IMR-90 (cell line): ENCODE results near the gene ANKLE1. TPM values are rescaled to one million over a fixed set of nuclear protein-coding genes. Genes with fewer than 3 reads are reported as not detected.

ENCODE experiments used
- ATAC-seq: fragments of 200-7000 bp; cut with Tn5 transposase; 2 replicates; pipeline ENCODE4 v1.9.1; 2020; ENCODE audit warnings: low read depth, mild to moderate bottlenecking, moderate library complexity
- BruUV-seq: library from RNA; stranded (reverse); fragments of 400-500 nt; replicated peaks from 2 replicates; lab custom pipeline; 2021; lab: Mats Ljungman, UMichigan
- CTCF ChIA-PET: fragments of 300-600 bp; formaldehyde crosslinking; extraction: SDS; loops from one replicate; lab custom pipeline; 2021; ENCODE audit warnings: antibody characterized with exemption; lab: Yijun Ruan, JAX
- POLR2A ChIA-PET: fragments of 300-600 bp; sonication (Branson Sonifier 250); formaldehyde crosslinking; loops from one replicate; lab custom pipeline; 2022; ENCODE audit warnings: antibody characterized with exemption; ENCODE audit not compliant: unreplicated experiment; lab: Charles Lee
- DNase-seq: peaks from one replicate; pipeline ENCODE4 v3.0.0; 2013
- H2AFZ ChIP-seq: replicated peaks from 2 replicates; pipeline ENCODE3; 2013; ENCODE audit warnings: low read length, mild to moderate bottlenecking; ENCODE audit not compliant: poor library complexity
- H2AK5ac ChIP-seq: 2 replicates; pipeline ENCODE4 v1.6.1; 2013; ENCODE audit warnings: low read depth, low read length, inconsistent platforms
- H2AK9ac ChIP-seq: replicated peaks from 2 replicates; pipeline ENCODE3; 2013; ENCODE audit warnings: mild to moderate bottlenecking, low read depth, low read length, moderate library complexity; ENCODE audit not compliant: poor library complexity
- H2BK120ac ChIP-seq: 2 replicates; pipeline ENCODE4 v1.6.1; 2013; ENCODE audit warnings: low read depth, low read length, inconsistent platforms
- H2BK15ac ChIP-seq: 3 replicates; pipeline ENCODE4 v1.6.1; 2013; ENCODE audit warnings: low read depth, low read length, inconsistent platforms
- H2BK20ac ChIP-seq: 2 replicates; pipeline ENCODE4 v1.6.1; 2013; ENCODE audit warnings: low read depth, mild to moderate bottlenecking, inconsistent platforms, low read length, moderate library complexity
- H2BK5ac ChIP-seq: 2 replicates; pipeline ENCODE4 v1.6.1; 2013; ENCODE audit warnings: mild to moderate bottlenecking, low read depth, low read length, inconsistent platforms; ENCODE audit not compliant: poor library complexity, severe bottlenecking
- H3K14ac ChIP-seq: replicated peaks from 2 replicates; pipeline ENCODE4 v1.6.1; 2013; ENCODE audit warnings: low read depth, low read length, inconsistent platforms
- H3K18ac ChIP-seq: 2 replicates; pipeline ENCODE4 v1.6.1; 2013; ENCODE audit warnings: low read depth, low read length, control low read depth
- H3K23ac ChIP-seq: 2 replicates; pipeline ENCODE4 v1.6.1; 2013; ENCODE audit warnings: low read depth, low read length, inconsistent platforms
- H3K27ac ChIP-seq: 2 replicates; pipeline ENCODE4 v1.5.1; 2013; ENCODE audit warnings: mild to moderate bottlenecking, control low read depth, low read length; ENCODE audit not compliant: insufficient read depth
- H3K27me3 ChIP-seq: 2 replicates; pipeline ENCODE4 v1.6.1; 2013; ENCODE audit warnings: low read length; ENCODE audit not compliant: control insufficient read depth, insufficient read depth
- H3K36me3 ChIP-seq: 2 replicates; pipeline ENCODE4 v1.6.1; 2013; ENCODE audit warnings: low read length, mixed read lengths; ENCODE audit not compliant: control insufficient read depth, insufficient read depth
- H3K4ac ChIP-seq: 2 replicates; pipeline ENCODE4 v1.6.1; 2013; ENCODE audit warnings: low read depth, low read length, inconsistent platforms
- H3K4me1 ChIP-seq: 2 replicates; pipeline ENCODE4 v1.6.1; 2013; ENCODE audit warnings: low read length, mixed read lengths; ENCODE audit not compliant: control insufficient read depth, insufficient read depth
- H3K4me2 ChIP-seq: 2 replicates; pipeline ENCODE4 v1.6.1; 2013; ENCODE audit warnings: low read depth, mild to moderate bottlenecking, control low read depth, low read length, moderate library complexity
- H3K4me3 ChIP-seq: 2 replicates; pipeline ENCODE4 v1.5.1; 2013; ENCODE audit warnings: low read depth, mild to moderate bottlenecking, control low read depth, low read length, moderate library complexity; ENCODE audit not compliant: insufficient read depth
- H3K56ac ChIP-seq: 2 replicates; pipeline ENCODE4 v1.6.1; 2013; ENCODE audit warnings: low read length, inconsistent platforms; ENCODE audit not compliant: insufficient read depth; ENCODE audit errors: extremely low read depth
- H3K79me1 ChIP-seq, 2 experiments: 2 replicates each; pipeline ENCODE4 v1.6.1; 2013; ENCODE audit warnings: low read length in 2 of 2, inconsistent platforms in 1 of 2, low read depth in 1 of 2
- H3K9ac ChIP-seq: 2 replicates; pipeline ENCODE4 v1.6.1; 2013; ENCODE audit warnings: low read depth, low read length, control low read depth
- H3K9me1 ChIP-seq: 2 replicates; pipeline ENCODE4 v1.6.1; 2013; ENCODE audit warnings: low read length, inconsistent platforms; ENCODE audit not compliant: insufficient read depth
- H3K9me3 ChIP-seq: 2 replicates; pipeline ENCODE4 v1.6.1; 2013; ENCODE audit warnings: low read length; ENCODE audit not compliant: control insufficient read depth, insufficient read depth
- H4K20me1 ChIP-seq: 2 replicates; pipeline ENCODE4 v1.6.1; 2013; ENCODE audit warnings: low read length, inconsistent platforms; ENCODE audit not compliant: insufficient read depth
- H4K5ac ChIP-seq: 2 replicates; pipeline ENCODE4 v1.6.1; 2013; ENCODE audit warnings: mild to moderate bottlenecking, low read depth, low read length, control low read depth
- H4K8ac ChIP-seq, 2 experiments: 2 replicates each; pipeline ENCODE4 v1.6.1; 2013; ENCODE audit warnings: low read depth in 2 of 2, low read length in 2 of 2, control low read depth in 1 of 2, inconsistent platforms in 1 of 2
- H4K91ac ChIP-seq: 2 replicates; pipeline ENCODE4 v1.6.1; 2013; ENCODE audit warnings: low read depth, low read length, inconsistent platforms; ENCODE audit not compliant: insufficient read depth
- BHLHE40 ChIP-seq: fragments of 150-350 bp; IDR thresholded peaks from 2 replicates; pipeline ENCODE4 v1.6.1; 2016; ENCODE audit warnings: mild to moderate bottlenecking, low read depth, low read length
- CHD1 ChIP-seq: IDR thresholded peaks from 2 replicates; pipeline ENCODE4 v1.6.1; 2012; ENCODE audit warnings: low read depth, low read length, improper control_type of control experiment
- CTCF ChIP-seq: conservative IDR thresholded peaks from 2 replicates; pipeline ENCODE4 v1.5.1; 2012; ENCODE audit warnings: mild to moderate bottlenecking, low read depth, low read length, improper control_type of control experiment
- ELK1 ChIP-seq: fragments of 150-350 bp; IDR thresholded peaks from 2 replicates; pipeline ENCODE4 v1.6.1; 2016; ENCODE audit warnings: low read depth, mild to moderate bottlenecking, low read length, moderate library complexity, borderline replicate concordance
- FOS ChIP-seq: fragments of 150-350 bp; IDR thresholded peaks from 2 replicates; pipeline ENCODE4 v1.6.1; 2016; ENCODE audit warnings: low read depth, low read length
- MAFK ChIP-seq: IDR thresholded peaks from 2 replicates; pipeline ENCODE4 v1.6.1; 2012; ENCODE audit warnings: low read depth, low read length, improper control_type of control experiment
- MAZ ChIP-seq: IDR thresholded peaks from 2 replicates; pipeline ENCODE4 v1.6.1; 2012; ENCODE audit warnings: low read depth, mild to moderate bottlenecking, low read length, improper control_type of control experiment, moderate library complexity, borderline replicate concordance
- MXI1 ChIP-seq: IDR thresholded peaks from 2 replicates; pipeline ENCODE4 v1.6.1; 2012; ENCODE audit warnings: low read depth, mild to moderate bottlenecking, low read length, moderate library complexity, borderline replicate concordance
- NFE2L2 ChIP-seq: fragments of 150-350 bp; IDR thresholded peaks from 2 replicates; pipeline ENCODE4 v1.6.1; 2016; ENCODE audit warnings: low read depth, mild to moderate bottlenecking, low read length
- RAD21 ChIP-seq: IDR thresholded peaks from 2 replicates; pipeline ENCODE4 v1.6.1; 2012; ENCODE audit warnings: low read length, improper control_type of control experiment
- RCOR1 ChIP-seq: IDR thresholded peaks from 2 replicates; pipeline ENCODE4 v1.6.1; 2012; ENCODE audit warnings: mild to moderate bottlenecking, low read length, improper control_type of control experiment; ENCODE audit not compliant: insufficient replicate concordance
- RFX5 ChIP-seq: IDR thresholded peaks from 2 replicates; pipeline ENCODE4 v1.8.0; 2012; ENCODE audit warnings: low read depth, mild to moderate bottlenecking, low read length, moderate library complexity
- USF2 ChIP-seq: fragments of 150-350 bp; IDR thresholded peaks from 2 replicates; pipeline ENCODE4 v1.6.1; 2017; ENCODE audit warnings: mild to moderate bottlenecking, antibody characterized with exemption, low read length, low read depth
- WGBS, 2 experiments: methylation state at CpG; one replicate each; pipeline versions ENCODE4 v1.1.5 to v1.1.7; 2013; ENCODE audit warnings: missing lambda C conversion rate in 2 of 2; ENCODE audit not compliant: insufficient read length in 1 of 2; ENCODE audit errors: extremely low coverage in 2 of 2; 5-methylcytosine and 5-hydroxymethylcytosine counted together
- dilution Hi-C: fragments of 300-500 bp; cut with HindIII; formaldehyde crosslinking; loops from one replicate; pipeline ENCODE4 v1.14.3; 2018; ENCODE audit warnings: low sequenced_read_pairs; ENCODE audit not compliant: unreplicated experiment
- in situ Hi-C: fragments of 300-500 bp; cut with MboI; formaldehyde crosslinking; loops from 3 replicates; pipeline ENCODE4 v1.14.3; 2019; ENCODE audit warnings: low sequenced_read_pairs, inconsistent platforms, mixed read lengths
- intact Hi-C: fragments of 100-400 bp; cut with micrococcal nuclease; formaldehyde crosslinking; loops from 2 replicates; pipeline ENCODE4 v1.10.0; 2022
- polyA plus RNA-seq, 3 experiments: library from polyadenylated mRNA; depleted of rRNA; stranded (reverse); fragments of >200 nt; gene quantifications; 2 replicates each; pipeline ENCODE4 v1.2.3, GENCODE V29; 2012; ENCODE audit warnings: low replicate concordance in 1 of 3
- total RNA-seq: library from RNA; depleted of rRNA; stranded (reverse); fragments of >200 nt; gene quantifications from 2 replicates; pipeline ENCODE4 v1.2.3, GENCODE V29; 2012

ANKLE1 gene
- total and polyA plus RNA-seq, 2 of the 4 experiments (the other 2 are of a cell fraction): under 0.01 to 0.87 TPM

- Histone ChIP-seq H3K18ac (no peak overlapping the region), H2AK9ac (no peak overlapping the region), H3K9ac (no peak overlapping the region), H4K5ac (no peak overlapping the region), H2BK120ac (no peak overlapping the region), H3K27ac (no peak overlapping the region), H2AK5ac (no peak overlapping the region), H3K36me3 (peaks cover 11% of the 10 kb centered on the region), H3K9me1 (no peaks in the 10 kb centered on the region), H3K4me3 (no peak overlapping the region), H3K4me1 (no peaks in the 10 kb centered on the region), H3K23ac (no peak overlapping the region), H3K56ac (no peak overlapping the region), H4K20me1 (0 out of 2 replicates have a peak, but pooled peaks cover under 1% of the 10 kb centered on the region), H3K79me1 (peaks cover 0 to 7% of the 10 kb centered on the region in 2 experiments; a peak in 1 of 4 replicates), H3K9me3 (no peaks in the 10 kb centered on the region), H2AFZ (peak overlapping the region; percentile 33), H3K27me3 (no peaks in the 10 kb centered on the region), H2BK15ac (no peak overlapping the region), H2BK5ac (no peak overlapping the region), H2BK20ac (no peak overlapping the region), H3K14ac (no peak overlapping the region), H4K91ac (no peak overlapping the region), H3K4ac (no peak overlapping the region), H3K4me2 (no peak overlapping the region), H4K8ac (no peak overlapping the region)
- intact Hi-C loops (no loop called here), in situ Hi-C loops (no loop called here), dilution Hi-C loops (no loop called here)
- BruUV-seq: no TSS peak
- TF ChIP-seq MAFK (no peak), NFE2L2 (no peak), MAZ (no peak), ELK1 (no peak), FOS (no peak), BHLHE40 (no peak), RAD21 (no peak), CTCF (no peak), MXI1 (no peak), CHD1 (no peak), RCOR1 (no peak), RFX5 (no peak), USF2 (no peak)
- ChIA-PET CTCF (no interaction called here), POLR2A (interaction anchor here (0.6 kb wide), 1 partner anchor 10 kb away, joined by 3 read pairs; no protein-coding TSS in a partner anchor)
- 67% methylated on average over 27 of the region's 64 CpGs; no CpG with 5 or more reads in 1 of the 2 experiments for WGBS, 2 experiments
- DNase-seq: no peak
- no peak for ATAC-seq
Measured at GRCh38 chr19:17327654-17328516, 46.2 kb downstream of the ANKLE1 start.
